Kidney (tissue), 14 donors: ENCODE measurements around the gene IFIT1B. TPM values are rescaled to one million over a fixed set of nuclear protein-coding genes. Genes with fewer than 3 reads are reported as not detected.
"Not testable (repeated sequence)": the region's sequence is repeated elsewhere in the genome, so short reads cannot be mapped to it uniquely, and the experiment has no call there.

Source experiments
- DNase-seq, 5 donors: peaks; one replicate each; pipeline ENCODE4 v3.0.0-alpha.2; 2013 to 2020
- FAIRE-seq: peaks from 2 replicates; lab custom pipeline; 2012; peaks lifted over from hg19 to GRCh38; lab: Jason Lieb, UNC
- H3K27ac ChIP-seq, 2 donors: one replicate each; pipeline ENCODE4 v1.7.0; 2013; ENCODE audit warnings: low read depth in 2 of 2, low read length in 2 of 2, inconsistent platforms in 1 of 2
- H3K27me3 ChIP-seq: one replicate; pipeline ENCODE4 v1.7.1; 2013; ENCODE audit warnings: low read length, inconsistent platforms; ENCODE audit not compliant: control insufficient read depth, insufficient read depth
- H3K36me3 ChIP-seq, 3 donors: one replicate each; pipeline versions ENCODE4 v1.7.0 to v1.7.1; 2013; ENCODE audit warnings: low read length in 3 of 3, control low read depth in 1 of 3, inconsistent platforms in 1 of 3; ENCODE audit not compliant: insufficient read depth in 3 of 3, control insufficient read depth in 2 of 3
- H3K4me1 ChIP-seq, 3 donors: one replicate each; pipeline versions ENCODE4 v1.7.0 to v1.7.1; 2013; ENCODE audit warnings: low read length in 3 of 3, inconsistent platforms in 1 of 3, low read depth in 1 of 3; ENCODE audit not compliant: control insufficient read depth in 2 of 3, insufficient read depth in 2 of 3
- H3K4me3 ChIP-seq, 3 donors: one replicate each; pipeline versions ENCODE4 v1.7.0 to v1.8.1; 2013; ENCODE audit warnings: low read length in 3 of 3, control low read depth in 1 of 3, inconsistent platforms in 1 of 3
- H3K9ac ChIP-seq, 3 donors: one replicate each; pipeline versions ENCODE4 v1.7.0 to v1.7.1; 2013; ENCODE audit warnings: low read length in 3 of 3, control low read depth in 1 of 3, inconsistent platforms in 1 of 3
- H3K9me3 ChIP-seq, 3 donors: one replicate each; pipeline versions ENCODE4 v1.7.0 to v1.7.1; 2013; ENCODE audit warnings: low read length in 3 of 3, control low read depth in 1 of 3, inconsistent platforms in 1 of 3; ENCODE audit not compliant: control insufficient read depth in 2 of 3, insufficient read depth in 1 of 3
- intact Hi-C: fragments of 100-400 bp; cut with DNase I; formaldehyde crosslinking; loops from one replicate; pipeline ENCODE4 v1.11.1; 2022
- polyA plus RNA-seq: library from polyadenylated mRNA; stranded (reverse); fragments of 350-450 nt; fragmentation: Illumina TruSeq; extraction: RNeasy Lipid Tissue Mini Kit (QIAGEN cat#74804); gene quantifications from one replicate; pipeline ENCODE4 v1.2.3, GENCODE V29; 2014; ENCODE audit warnings: low read depth, low replicate concordance; ENCODE audit not compliant: insufficient read depth
- total RNA-seq: library from RNA; stranded (reverse); fragmentation: NEBNext Ultra II Directional; extraction: Animal tissue kit (Norgen Biotek cat#: 25700); gene quantifications from one replicate; pipeline ENCODE4 v1.2.1, GENCODE V29; 2021
- TF ChIP-seq, protein P1 (sequence below): IDR thresholded peaks from 3 replicates; pipeline ENCODE4 v1.5.1; 2012; ENCODE audit warnings: mild to moderate bottlenecking, moderate library complexity, borderline replicate concordance; ENCODE audit not compliant: insufficient read depth; ENCODE audit errors: extremely low read depth
- donor health status: control.
- donor health status: control.
- donor health status: control.
- donor health status: control.
- donor health status: control.
- donor health status: DM: yes; HTN: yes; CAD: no.
- donor health status: Normal renal cell carcinoma (clear cell type).

IFIT1B gene
- total and polyA plus RNA-seq, 2 donors from 2014 or later = not detected

GRCh38 chr10:89330537-89331212, 47.2 kb upstream of the IFIT1B start:
- Histone ChIP-seq H3K9ac (peak overlapping the region in 1 of 3 donors; percentile 8), H3K27me3 (no peaks in the 10 kb centered on the region), H3K9me3 (no peaks in the 10 kb centered on the region), H3K4me3 (peak overlapping the region in 1 of 3 donors; percentile 16), H3K27ac (peak overlapping the region; percentile 40 to 79), H3K4me1 (peaks cover 14 to 51% (median 46%) of the 10 kb centered on the region in 3 donors), H3K36me3 (no peaks in the 10 kb centered on the region)
- TF ChIP-seq, protein P1, sequence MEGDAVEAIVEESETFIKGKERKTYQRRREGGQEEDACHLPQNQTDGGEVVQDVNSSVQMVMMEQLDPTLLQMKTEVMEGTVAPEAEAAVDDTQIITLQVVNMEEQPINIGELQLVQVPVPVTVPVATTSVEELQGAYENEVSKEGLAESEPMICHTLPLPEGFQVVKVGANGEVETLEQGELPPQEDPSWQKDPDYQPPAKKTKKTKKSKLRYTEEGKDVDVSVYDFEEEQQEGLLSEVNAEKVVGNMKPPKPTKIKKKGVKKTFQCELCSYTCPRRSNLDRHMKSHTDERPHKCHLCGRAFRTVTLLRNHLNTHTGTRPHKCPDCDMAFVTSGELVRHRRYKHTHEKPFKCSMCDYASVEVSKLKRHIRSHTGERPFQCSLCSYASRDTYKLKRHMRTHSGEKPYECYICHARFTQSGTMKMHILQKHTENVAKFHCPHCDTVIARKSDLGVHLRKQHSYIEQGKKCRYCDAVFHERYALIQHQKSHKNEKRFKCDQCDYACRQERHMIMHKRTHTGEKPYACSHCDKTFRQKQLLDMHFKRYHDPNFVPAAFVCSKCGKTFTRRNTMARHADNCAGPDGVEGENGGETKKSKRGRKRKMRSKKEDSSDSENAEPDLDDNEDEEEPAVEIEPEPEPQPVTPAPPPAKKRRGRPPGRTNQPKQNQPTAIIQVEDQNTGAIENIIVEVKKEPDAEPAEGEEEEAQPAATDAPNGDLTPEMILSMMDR = no peak
- FAIRE-seq (no peak), DNase-seq (no peak)
- intact Hi-C loops = no loop called here

DNA sequence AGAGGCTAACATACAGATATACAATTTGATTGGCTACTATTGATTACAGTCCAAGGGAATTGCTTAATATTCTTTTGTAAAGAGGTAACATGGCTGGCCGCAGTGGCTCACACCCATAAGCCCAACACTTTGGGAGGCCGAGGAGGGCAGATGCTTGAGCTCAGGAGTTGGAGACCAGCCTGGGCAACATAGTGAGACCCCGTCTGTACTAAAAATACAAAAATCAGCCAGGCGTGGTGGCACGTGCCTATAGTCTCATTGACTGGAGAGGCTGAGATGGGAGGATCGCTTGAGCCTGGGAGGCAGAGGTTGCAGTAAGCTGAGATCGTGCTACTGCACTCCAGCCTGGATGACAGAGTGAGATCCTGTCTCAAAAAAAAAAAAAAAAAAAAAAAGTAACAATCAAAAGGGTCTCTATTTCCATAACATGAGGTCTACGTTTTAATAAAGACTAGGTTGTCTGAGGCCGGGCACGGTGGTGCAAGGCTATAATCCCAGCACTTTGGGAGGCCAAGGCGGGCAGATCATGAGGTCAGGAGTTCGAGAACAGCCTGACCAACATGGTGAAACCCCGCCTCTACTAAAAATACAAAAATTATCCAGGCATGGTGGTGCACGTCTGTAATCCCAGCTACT, 46.3 kb upstream of the IFIT1B start:
- Histone ChIP-seq H3K27ac (peak overlapping the region; percentile 87 to 95), H3K4me1 (peaks cover 14 to 52% (median 48%) of the 10 kb centered on the region in 3 donors), H3K4me3 (peak overlapping the region in 2 of 3 donors; percentile 62 to 65), H3K9ac (peak overlapping the region in 2 of 3 donors; percentile 50 to 74)
- H3K9me3 ChIP-seq, DNase-seq, H3K27me3 ChIP-seq, intact Hi-C loops, H3K36me3 ChIP-seq, FAIRE-seq: not testable (repeated sequence)

GRCh38 chr10:89332123-89332633, 45.7 kb upstream of the IFIT1B start:
- intact Hi-C loops = no loop called here

More at GRCh38 chr10:89332123-89332633, 45.7 kb upstream of the IFIT1B start:
- FAIRE-seq = no peak
- H3K27me3 ChIP-seq = no peaks in the 10 kb centered on the region
- peak in 2 of 5 donors; percentile 55 to 81 for DNase-seq
- H3K27ac ChIP-seq = peak overlapping the region; percentile 87 to 95
- H3K4me1 ChIP-seq = peaks cover 14 to 52% (median 48%) of the 10 kb centered on the region in 3 donors
- TF ChIP-seq, protein P1 = no peak
- no peaks in the 10 kb centered on the region for H3K9me3 ChIP-seq
- no peaks in the 10 kb centered on the region for H3K36me3 ChIP-seq
- H3K9ac ChIP-seq = peak overlapping the region; percentile 1 to 74 (median 50)
- peak overlapping the region; percentile 23 to 65 (median 62) for H3K4me3 ChIP-seq
